Endodermal cell (in vitro differentiated cells): Measurements from ENCODE around the gene SBK2. TPM values are rescaled to one million over a fixed set of nuclear protein-coding genes. Genes with fewer than 3 reads are reported as not detected.
A peak's percentile ranks its signal among the peaks of the same experiment; 100 is the strongest.

Source experiments
- DNase-seq: peaks from one replicate; pipeline ENCODE4 v3.0.0-alpha.2; 2017
- H3K27ac ChIP-seq: 2 replicates; pipeline ENCODE4 v1.5.1; 2013; ENCODE audit warnings: mild to moderate bottlenecking, low read depth, low read length, moderate library complexity
- H3K27me3 ChIP-seq: 2 replicates; pipeline ENCODE4 v1.6.1; 2013; ENCODE audit warnings: mild to moderate bottlenecking, low read length, moderate library complexity; ENCODE audit not compliant: insufficient read depth, control insufficient read depth, poor library complexity, severe bottlenecking
- H3K36me3 ChIP-seq: 2 replicates; pipeline ENCODE4 v1.7.0; 2013; ENCODE audit warnings: mild to moderate bottlenecking, low read length, moderate library complexity; ENCODE audit not compliant: control insufficient read depth, insufficient read depth
- H3K4me1 ChIP-seq: one replicate; pipeline ENCODE4 v1.7.0; 2013; ENCODE audit warnings: low read length; ENCODE audit not compliant: control insufficient read depth, insufficient read depth
- H3K4me3 ChIP-seq: 2 replicates; pipeline ENCODE4 v1.5.1; 2013; ENCODE audit warnings: mild to moderate bottlenecking, low read length, moderate library complexity
- H3K9ac ChIP-seq: 2 replicates; pipeline ENCODE4 v1.6.1; 2013; ENCODE audit warnings: mild to moderate bottlenecking, low read length, moderate library complexity; ENCODE audit not compliant: poor library complexity, severe bottlenecking; ENCODE audit errors: extremely low read depth
- H3K9me3 ChIP-seq: 2 replicates; pipeline ENCODE4 v1.6.1; 2013; ENCODE audit warnings: mild to moderate bottlenecking, low read length, moderate library complexity; ENCODE audit not compliant: control insufficient read depth
- H3K27ac Mint-ChIP-seq: 2 replicates; pipeline ENCODE4 v1.8.0; 2020; ENCODE audit warnings: mixed read lengths
- H3K27me3 Mint-ChIP-seq: 2 replicates; pipeline ENCODE4 v1.8.0; 2021; ENCODE audit warnings: mild to moderate bottlenecking, mixed read lengths; ENCODE audit not compliant: insufficient read depth
- H3K36me3 Mint-ChIP-seq: 2 replicates; pipeline ENCODE4 v1.8.0; 2020; ENCODE audit warnings: low read depth, mixed read lengths
- H3K4me1 Mint-ChIP-seq: 2 replicates; pipeline ENCODE4 v1.8.0; 2020; ENCODE audit warnings: mixed read lengths
- H3K4me3 Mint-ChIP-seq: 2 replicates; pipeline ENCODE4 v1.8.0; 2020; ENCODE audit warnings: mild to moderate bottlenecking, moderate library complexity, mixed read lengths
- H3K9me3 Mint-ChIP-seq: 2 replicates; pipeline ENCODE4 v1.8.0; 2020; ENCODE audit warnings: mild to moderate bottlenecking, mixed read lengths
- WGBS, 2 experiments: methylation state at CpG; one replicate each; pipeline versions ENCODE4 v1.1.5 to v1.1.7; 2013; ENCODE audit warnings: missing lambda C conversion rate in 2 of 2, mixed read lengths in 1 of 2; ENCODE audit not compliant: insufficient coverage in 1 of 2, insufficient read length in 1 of 2; 5-methylcytosine and 5-hydroxymethylcytosine counted together
- total RNA-seq, 2 donors: library from RNA; stranded (reverse); fragmentation: NEBNext Ultra II Directional in 1 of 2; extraction: Animal tissue kit (Norgen Biotek cat#: 25700) in 1 of 2; gene quantifications; 2 replicates in 1 of 2; 3 replicates in 1 of 2; pipeline ENCODE4 v1.2.1, GENCODE V29; 2021
- TF ChIP-seq, protein P1 (sequence below): fragments of 200-600 bp; sonication (generic); conservative IDR thresholded peaks from 2 replicates; pipeline ENCODE4 v1.5.0; 2021; ENCODE audit warnings: antibody characterized with exemption, mild to moderate bottlenecking

The SBK2 gene
- total RNA-seq, 2 donors from 2014 or later, result 3.3 to 6.6 TPM

GRCh38 chr19:55486043-55486970 lies 50.6 kb downstream of the SBK2 start:
- Mint-ChIP-seq H3K27me3 (no peaks in the 10 kb centered on the region), H3K4me3 (peak overlapping the region; percentile 76), H3K4me1 (peaks cover 15% of the 10 kb centered on the region), H3K36me3 (no peaks in the 10 kb centered on the region), H3K27ac (peak overlapping the region; percentile 75), H3K9me3 (no peaks in the 10 kb centered on the region)
- WGBS, 2 experiments, result 88 to 89% methylated on average over 21 to 53 of the region's 53 CpGs
- Histone ChIP-seq H3K36me3 (no peaks in the 10 kb centered on the region), H3K4me3 (peak overlapping the region; percentile 85), H3K27me3 (no peaks in the 10 kb centered on the region), H3K4me1 (peaks cover 17% of the 10 kb centered on the region), H3K9me3 (no peaks in the 10 kb centered on the region), H3K27ac (peak overlapping the region; percentile 76), H3K9ac (no peak overlapping the region)
- TF ChIP-seq, protein P1, sequence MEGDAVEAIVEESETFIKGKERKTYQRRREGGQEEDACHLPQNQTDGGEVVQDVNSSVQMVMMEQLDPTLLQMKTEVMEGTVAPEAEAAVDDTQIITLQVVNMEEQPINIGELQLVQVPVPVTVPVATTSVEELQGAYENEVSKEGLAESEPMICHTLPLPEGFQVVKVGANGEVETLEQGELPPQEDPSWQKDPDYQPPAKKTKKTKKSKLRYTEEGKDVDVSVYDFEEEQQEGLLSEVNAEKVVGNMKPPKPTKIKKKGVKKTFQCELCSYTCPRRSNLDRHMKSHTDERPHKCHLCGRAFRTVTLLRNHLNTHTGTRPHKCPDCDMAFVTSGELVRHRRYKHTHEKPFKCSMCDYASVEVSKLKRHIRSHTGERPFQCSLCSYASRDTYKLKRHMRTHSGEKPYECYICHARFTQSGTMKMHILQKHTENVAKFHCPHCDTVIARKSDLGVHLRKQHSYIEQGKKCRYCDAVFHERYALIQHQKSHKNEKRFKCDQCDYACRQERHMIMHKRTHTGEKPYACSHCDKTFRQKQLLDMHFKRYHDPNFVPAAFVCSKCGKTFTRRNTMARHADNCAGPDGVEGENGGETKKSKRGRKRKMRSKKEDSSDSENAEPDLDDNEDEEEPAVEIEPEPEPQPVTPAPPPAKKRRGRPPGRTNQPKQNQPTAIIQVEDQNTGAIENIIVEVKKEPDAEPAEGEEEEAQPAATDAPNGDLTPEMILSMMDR, result peak; percentile 22
- DNase-seq, result peak; percentile 74

DNA sequence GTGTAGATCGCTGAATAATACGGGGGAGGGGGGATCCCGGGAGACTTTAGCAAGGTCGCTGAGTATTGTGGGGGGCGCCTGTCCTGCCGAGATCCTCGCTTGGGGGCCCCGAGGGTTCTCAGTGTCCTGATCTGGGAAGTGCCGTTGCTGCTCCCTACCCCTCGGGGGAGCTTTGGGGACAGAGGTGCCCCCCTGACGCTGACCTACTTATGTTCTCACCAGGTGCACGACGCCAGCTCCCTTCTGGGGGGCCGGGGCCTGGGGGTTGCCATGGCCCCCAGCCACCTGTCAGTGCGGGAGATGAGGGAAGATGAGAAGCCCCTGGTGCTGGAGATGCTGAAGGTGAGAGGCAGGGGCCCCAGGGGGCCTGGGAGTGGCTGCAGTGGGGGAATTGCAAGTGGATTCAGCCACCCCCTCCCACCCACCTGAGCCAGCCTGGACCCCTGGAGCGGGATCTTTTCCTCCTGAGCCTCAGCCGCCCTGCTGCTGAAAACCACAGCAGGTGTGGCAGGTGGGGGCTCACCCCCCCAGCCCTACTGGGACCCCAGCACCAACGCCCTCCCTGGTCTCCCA lies 51.4 kb downstream of the SBK2 start:
- DNase-seq, result peak; percentile 69
- Histone ChIP-seq H3K27me3 (no peaks in the 10 kb centered on the region), H3K27ac (peak overlapping the region; percentile 86), H3K36me3 (peaks cover 5% of the 10 kb centered on the region), H3K4me1 (peaks cover 17% of the 10 kb centered on the region), H3K9me3 (no peaks in the 10 kb centered on the region), H3K4me3 (peak overlapping the region; percentile 85), H3K9ac (peak overlapping the region; percentile 79)
- H3K4me3 Mint-ChIP-seq, result peak overlapping the region; percentile 76
- no peaks in the 10 kb centered on the region for H3K36me3 Mint-ChIP-seq
- H3K4me1 Mint-ChIP-seq, result peaks cover 15% of the 10 kb centered on the region
- peak overlapping the region; percentile 89 for H3K27ac Mint-ChIP-seq
- no peaks in the 10 kb centered on the region for H3K27me3 Mint-ChIP-seq
- TF ChIP-seq, protein P1, result no peak
- 16 to 28% methylated on average over 7 to 18 of the region's 18 CpGs for WGBS, 2 experiments
- H3K9me3 Mint-ChIP-seq, result no peaks in the 10 kb centered on the region

GRCh38 chr19:55484593-55485438 lies 52.1 kb downstream of the SBK2 start, which contains the start of gene NAT14:
Gene NAT14, plus strand, starts transcription at chr19:55485188. Its CDS starts 521 bp downstream, at chr19:55485709.
- Histone ChIP-seq H3K9me3 (no peaks in the 10 kb centered on the region), H3K4me3 (peak within 1 kb of the TSS; percentile 85), H3K27ac (peak within 1 kb of the TSS; percentile 86), H3K27me3 (no peaks in the 10 kb centered on the region), H3K9ac (peak within 1 kb of the TSS; percentile 79), H3K4me1 (peaks cover 17% of the 10 kb centered on the region), H3K36me3 (peaks cover 5% of the 10 kb centered on the region)
- Mint-ChIP-seq H3K36me3 (peaks cover 2% of the 10 kb centered on the region), H3K9me3 (no peaks in the 10 kb centered on the region), H3K4me1 (peaks cover 15% of the 10 kb centered on the region), H3K27me3 (no peaks in the 10 kb centered on the region), H3K27ac (peak within 1 kb of the TSS; percentile 89), H3K4me3 (peak within 1 kb of the TSS; percentile 76)
- TF ChIP-seq, protein P1, result no peak
- peak; percentile 96 for DNase-seq
- WGBS, 2 experiments, result 2 to 3% methylated on average over 32 to 78 of the region's 78 CpGs
